Measurements from ENCODE around the gene IGDCC3.

The IGDCC3 gene

GRCh38 chr15:65377976-65378366 is at the start of gene IGDCC3:
IGDCC3 (minus strand) TSS chr15:65378002; CDS start chr15:65377788, 214 bp downstream.
- DNase-seq (ENCODE audit: low spot score), result no peak

- DNase-seq (ENCODE audit: low spot score), result no peak
Measured at GRCh38 chr15:65426216-65426853, 48.5 kb upstream of the IGDCC3 start.

GRCh38 chr15:65424683-65425082 is 46.9 kb upstream of the IGDCC3 start:
- DNase-seq (ENCODE audit: low spot score), result no peak

- DNase-seq (ENCODE audit: low spot score), result peak; percentile 25
Measured at GRCh38 chr15:65423976-65424679, 46.3 kb upstream of the IGDCC3 start.

GRCh38 chr15:65423150-65423975 is 45.6 kb upstream of the IGDCC3 start:
- no peak for DNase-seq (ENCODE audit: low spot score)

- no peak for DNase-seq (ENCODE audit: low spot score)
Measured at GRCh38 chr15:65421360-65422215, 43.8 kb upstream of the IGDCC3 start.

GRCh38 chr15:65420975-65421359 is 43.2 kb upstream of the IGDCC3 start:
- DNase-seq (ENCODE audit: low spot score), result no peak

GRCh38 chr15:65418596-65418995 is 40.8 kb upstream of the IGDCC3 start:
- DNase-seq (ENCODE audit: low spot score), result no peak

GRCh38 chr15:65416845-65417416 is 39.1 kb upstream of the IGDCC3 start:
- DNase-seq (ENCODE audit: low spot score), result no peak

GRCh38 chr15:65414841-65415621 is 37.2 kb upstream of the IGDCC3 start:
- no peak for DNase-seq (ENCODE audit: low spot score)

GRCh38 chr15:65413760-65414144 is 36.0 kb upstream of the IGDCC3 start:
- no peak for DNase-seq (ENCODE audit: low spot score)

GRCh38 chr15:65413051-65413759 is 35.4 kb upstream of the IGDCC3 start:
- no peak for DNase-seq (ENCODE audit: low spot score)

GRCh38 chr15:65412556-65412955 is 34.8 kb upstream of the IGDCC3 start:
- no peak for DNase-seq (ENCODE audit: low spot score)

GRCh38 chr15:65411465-65412071 is 33.8 kb upstream of the IGDCC3 start:
- no peak for DNase-seq (ENCODE audit: low spot score)

- no peak for DNase-seq (ENCODE audit: low spot score)
Measured at GRCh38 chr15:65410972-65411371, 33.2 kb upstream of the IGDCC3 start.

GRCh38 chr15:65410036-65410435 is 32.2 kb upstream of the IGDCC3 start:
- no peak for DNase-seq (ENCODE audit: low spot score)

- DNase-seq (ENCODE audit: low spot score), result peak; percentile 52
Measured at GRCh38 chr15:65409036-65409631, 31.3 kb upstream of the IGDCC3 start.

- no peak for DNase-seq (ENCODE audit: low spot score)
Measured at GRCh38 chr15:65408324-65409035, 30.7 kb upstream of the IGDCC3 start.
